ENCODE data around the gene MYH11.
"Not testable (repeated sequence)": the region's sequence is repeated elsewhere in the genome, so short reads cannot be mapped to it uniquely, and the experiment has no call there.

Gene MYH11

DNA sequence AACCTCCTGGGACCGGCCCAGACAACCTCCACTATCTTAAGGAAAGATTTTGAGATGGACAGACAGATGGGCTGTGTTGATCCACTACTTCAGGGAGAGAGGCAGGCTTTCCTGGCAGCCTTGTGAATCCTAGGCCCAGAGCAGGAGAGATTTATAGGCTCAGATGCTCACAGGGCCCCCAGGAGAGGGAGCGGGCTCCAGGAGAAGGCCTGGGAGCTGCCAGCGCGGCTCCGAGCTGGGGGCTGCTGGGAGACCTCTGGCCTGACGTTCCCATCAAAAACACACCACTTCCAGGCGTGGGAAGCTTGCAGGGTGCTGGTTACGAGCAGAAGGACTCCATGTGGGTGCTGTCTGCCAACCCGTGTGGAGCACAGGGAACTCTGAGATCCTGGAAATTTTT, 53.2 kb downstream of the MYH11 start:
- no peak for DNase-seq

- DNase-seq = no peak
Observed at GRCh38 chr16:15799851-15800495, 56.9 kb downstream of the MYH11 start.

DNA sequence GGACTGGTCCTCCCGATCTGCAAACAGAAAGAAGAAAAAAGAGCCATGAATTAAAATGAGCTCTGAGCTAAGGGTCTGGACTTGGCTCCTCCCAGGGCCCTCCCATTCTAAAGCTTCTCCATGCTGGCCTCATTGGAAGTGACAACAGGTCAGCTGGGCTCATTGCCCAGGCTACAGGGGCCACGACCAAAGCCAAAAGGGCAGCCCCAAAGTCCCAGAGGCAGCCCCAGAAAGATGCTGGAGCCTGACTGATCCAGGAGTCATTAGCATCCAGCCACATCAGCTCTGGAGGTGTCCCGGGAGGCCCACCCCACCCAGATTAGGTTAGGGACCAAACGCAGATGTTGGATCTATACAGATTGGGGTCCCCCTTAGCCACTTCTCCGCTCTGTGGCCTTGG, 58.2 kb downstream of the MYH11 start:
- DNase-seq = no peak

- DNase-seq = no peak
Observed at GRCh38 chr16:15796885-15797284, 59.9 kb downstream of the MYH11 start.

DNA sequence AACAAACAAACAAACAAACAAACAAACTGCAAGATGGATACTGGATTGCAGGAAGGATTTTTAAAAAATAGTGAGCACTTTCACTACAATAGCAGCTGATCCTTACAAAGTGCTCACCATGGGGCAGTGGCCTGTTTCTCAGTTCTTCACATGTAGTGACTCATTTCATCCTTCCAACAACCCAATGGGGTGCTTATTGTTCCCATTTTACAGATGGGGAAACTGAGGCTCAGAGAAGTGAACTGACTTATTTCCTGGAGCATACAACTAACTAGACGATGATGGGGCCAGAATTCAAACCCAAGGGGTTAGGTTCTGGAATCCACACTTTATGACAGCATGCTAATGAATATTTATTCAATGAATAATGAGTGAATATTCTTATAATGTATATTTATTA, 61.2 kb downstream of the MYH11 start:
- DNase-seq = no peak

DNA sequence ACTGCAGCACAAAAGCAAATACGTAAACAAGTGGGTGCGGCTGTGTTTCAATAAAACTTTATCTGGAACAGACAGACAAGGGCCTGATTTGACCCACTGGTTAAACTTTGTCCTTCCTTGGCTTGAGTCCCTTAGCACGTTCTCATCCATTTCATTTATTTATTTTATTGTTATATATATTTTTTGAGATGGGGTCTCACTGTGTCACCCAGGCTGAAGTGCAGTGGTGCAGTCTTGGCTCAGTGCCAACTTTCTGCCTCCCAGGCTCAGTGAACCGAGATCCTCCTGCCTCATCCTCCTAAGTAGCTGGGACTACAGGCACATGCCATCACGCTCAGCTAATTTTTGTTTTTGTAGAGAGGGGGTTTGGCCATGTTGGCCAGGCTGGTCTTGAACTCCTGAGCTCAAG, 64.3 kb downstream of the MYH11 start:
- no peak for DNase-seq

DNA sequence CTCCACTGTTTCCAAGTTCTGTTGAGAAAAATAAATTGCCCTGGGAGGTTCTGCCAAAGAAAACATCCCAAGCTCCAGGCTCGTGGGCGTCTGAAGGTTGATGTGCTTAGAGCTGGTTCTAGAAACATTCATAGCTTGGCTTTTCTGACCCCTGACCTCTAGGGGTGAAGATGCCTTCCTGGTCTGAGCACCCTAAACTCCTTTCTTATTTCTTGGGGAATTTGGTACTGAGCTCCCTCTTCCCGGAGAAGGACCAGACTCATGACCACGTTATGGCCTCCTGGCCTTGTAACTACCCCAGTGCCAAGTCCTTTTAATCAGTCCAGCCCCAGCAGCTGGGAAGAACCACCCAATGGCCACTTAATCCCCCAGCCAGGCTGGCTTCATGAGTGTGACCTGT, 66.4 kb downstream of the MYH11 start:
- no peak for DNase-seq

DNA sequence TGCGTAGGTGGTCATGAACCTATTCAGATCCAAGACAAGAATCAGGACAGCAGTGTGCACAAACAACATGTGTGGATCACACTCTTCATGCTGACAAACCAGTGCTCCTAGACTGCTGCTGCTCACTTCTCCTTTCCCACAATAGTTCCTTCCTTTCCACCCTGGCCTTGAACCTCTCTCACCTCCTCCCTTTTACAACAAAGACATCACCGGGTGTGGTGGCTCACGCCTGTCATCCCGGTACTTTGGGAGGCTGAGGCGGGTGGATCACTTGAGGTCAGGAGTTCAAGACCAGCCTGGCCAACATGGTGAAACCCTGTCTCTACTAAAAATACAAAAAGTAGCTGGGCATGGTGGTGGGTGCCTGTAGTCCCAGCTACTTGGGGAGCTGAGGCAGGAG, 67.0 kb downstream of the MYH11 start:
- not testable (repeated sequence) for DNase-seq

DNA sequence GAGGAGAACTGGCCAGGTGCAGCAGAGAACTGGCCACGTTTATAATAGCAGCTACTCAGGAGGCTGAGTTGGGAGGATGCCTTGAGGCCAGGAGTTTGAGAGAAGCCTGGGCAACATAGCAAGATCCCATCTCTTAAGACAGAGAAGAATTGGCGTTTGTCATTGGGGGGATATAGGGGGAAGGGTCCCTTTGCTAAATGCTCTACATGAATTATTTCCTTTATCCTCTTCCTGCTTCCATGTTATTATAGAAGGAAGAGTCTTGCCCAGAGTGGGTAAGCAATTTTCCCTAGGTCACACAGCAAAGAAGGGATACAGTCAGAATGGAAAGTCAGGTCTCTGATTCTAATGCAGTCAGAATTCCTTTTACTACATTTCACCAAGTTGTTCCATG, 68.0 kb downstream of the MYH11 start:
- no peak for DNase-seq

DNA sequence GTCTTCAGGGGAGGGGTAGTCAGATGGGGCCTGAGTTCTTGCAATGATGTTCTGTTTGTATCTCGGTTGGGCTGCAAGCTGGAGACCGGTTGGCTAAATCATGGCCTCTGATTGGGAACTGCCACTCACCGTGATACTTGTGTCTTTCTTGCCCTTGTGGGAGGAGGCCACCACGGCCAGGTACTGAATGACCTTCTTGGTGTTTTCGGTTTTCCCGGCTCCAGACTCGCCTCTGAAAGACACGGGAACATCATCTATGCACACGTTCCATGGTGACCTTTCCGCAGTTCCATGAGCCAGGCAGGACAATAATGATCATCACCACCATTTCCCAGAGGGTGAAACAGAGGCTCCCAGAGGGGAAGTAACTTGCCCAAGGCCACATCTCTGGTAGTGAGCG, 70.3 kb downstream of the MYH11 start:
- DNase-seq = no peak

DNA sequence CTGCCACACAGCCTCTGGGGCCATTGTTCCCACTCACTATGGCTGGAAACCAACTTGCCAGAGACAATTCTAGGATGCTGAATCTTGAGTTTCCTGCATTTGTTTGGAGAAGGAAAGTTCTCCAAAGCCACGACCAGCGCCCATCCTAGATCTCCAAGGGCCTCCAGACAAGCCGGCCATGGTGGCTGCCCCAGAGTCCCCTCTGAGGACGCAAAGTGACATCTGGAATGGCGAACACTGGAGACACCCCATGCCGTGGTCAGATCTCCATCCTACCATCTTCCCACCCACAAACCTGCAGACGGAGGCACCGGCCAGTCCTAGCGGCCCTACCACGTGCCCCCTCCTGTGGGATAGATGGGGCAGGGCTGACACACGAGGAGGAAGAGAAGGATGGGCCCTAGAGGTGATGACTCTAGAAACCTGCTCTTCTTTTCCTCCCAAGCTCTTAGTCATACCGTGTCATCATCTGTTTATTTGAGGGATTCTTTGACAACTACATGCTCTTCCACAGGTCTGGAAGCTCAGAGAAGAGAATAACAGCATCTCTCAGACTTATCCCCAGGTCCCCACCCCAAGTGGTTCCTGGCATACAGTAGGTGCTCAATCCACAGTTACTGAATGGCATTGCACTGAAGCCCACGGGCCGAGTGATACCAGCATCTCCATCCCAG, 71.3 kb downstream of the MYH11 start:
- no peak for DNase-seq

DNA sequence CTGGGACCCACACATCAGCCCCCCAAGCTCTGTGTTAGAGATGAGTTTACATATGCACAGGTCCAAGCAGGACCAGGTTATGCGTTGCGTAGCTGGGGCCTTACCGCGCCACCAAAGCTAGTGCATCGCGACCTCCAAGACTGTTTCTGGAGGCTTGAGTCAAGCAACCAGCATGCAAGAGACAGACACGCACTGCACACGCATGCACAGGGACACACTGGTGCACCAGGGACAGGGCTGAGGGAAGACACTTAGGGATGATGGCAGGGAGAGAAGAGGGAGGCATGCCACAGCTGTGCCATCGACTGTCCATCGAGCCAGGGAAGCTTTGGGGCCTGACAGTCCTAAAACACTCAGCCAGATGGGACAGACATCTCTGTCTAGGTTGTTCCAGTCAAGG, 72.8 kb downstream of the MYH11 start:
- DNase-seq = no peak

- no peak for DNase-seq
Observed at GRCh38 chr16:15782573-15783365, 74.1 kb downstream of the MYH11 start.

- no peak for DNase-seq
Observed at GRCh38 chr16:15781650-15782049, 75.2 kb downstream of the MYH11 start.

DNA sequence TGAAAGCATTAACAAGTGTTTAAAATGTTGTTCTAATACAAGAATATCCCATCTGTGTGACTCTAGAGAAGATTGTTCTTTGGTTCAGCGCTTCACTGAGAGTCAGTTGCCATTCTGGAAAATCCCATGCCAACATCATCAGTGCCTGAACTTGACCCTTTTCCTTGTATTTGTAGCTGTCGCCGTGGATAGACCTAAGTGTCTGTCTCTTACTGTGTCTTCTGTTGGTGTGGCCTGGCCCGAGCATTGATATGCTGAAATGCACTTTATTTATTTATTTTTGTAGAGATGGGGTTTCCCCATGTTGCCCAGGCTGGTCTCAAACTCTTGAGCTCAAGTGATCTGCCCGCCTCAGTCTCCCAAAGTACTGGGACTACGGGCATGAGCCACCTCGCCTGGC, 76.0 kb downstream of the MYH11 start:
- no peak for DNase-seq

- DNase-seq = no peak
Observed at GRCh38 chr16:15779664-15780351, 77.0 kb downstream of the MYH11 start.

- DNase-seq = no peak
Observed at GRCh38 chr16:15778999-15779614, 77.7 kb downstream of the MYH11 start.

- DNase-seq = no peak
Observed at GRCh38 chr16:15778204-15778743, 78.6 kb downstream of the MYH11 start.

DNA sequence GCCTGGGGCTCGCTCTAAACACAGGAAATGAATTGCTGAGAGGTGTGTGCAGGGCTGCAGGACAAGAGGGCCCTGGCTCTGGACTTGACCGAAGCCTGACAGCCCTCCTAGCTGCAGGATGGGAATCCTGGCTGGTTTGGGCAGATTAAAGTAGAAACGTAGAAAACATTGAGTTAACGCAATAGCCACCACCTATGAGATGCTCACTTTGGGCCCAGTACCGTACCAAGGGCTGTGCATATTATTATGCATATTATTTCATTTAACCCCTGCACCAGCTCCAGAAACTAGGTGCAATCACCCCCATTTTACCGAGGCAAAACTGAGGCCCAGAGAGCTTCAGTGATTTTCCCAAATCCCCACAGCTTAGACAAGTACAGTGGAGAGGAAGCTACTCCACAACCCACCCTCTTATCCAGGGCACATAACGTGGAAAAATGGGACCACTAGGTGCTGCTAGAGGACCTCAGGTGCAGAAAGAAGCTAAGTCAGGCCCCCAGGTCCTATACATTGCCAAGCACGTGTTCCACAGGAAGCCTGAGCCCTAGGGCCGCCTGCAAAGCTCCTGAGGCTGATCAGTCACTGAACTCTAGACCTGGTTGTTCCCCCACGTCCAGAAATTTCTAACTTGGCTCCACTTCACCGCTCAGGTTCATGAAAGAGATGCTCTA, 79.2 kb downstream of the MYH11 start:
- DNase-seq = no peak

GRCh38 chr16:15776572-15776971, 80.3 kb downstream of the MYH11 start:
- DNase-seq = no peak

- no peak for DNase-seq
Observed at GRCh38 chr16:15775663-15776304, 81.0 kb downstream of the MYH11 start.

DNA sequence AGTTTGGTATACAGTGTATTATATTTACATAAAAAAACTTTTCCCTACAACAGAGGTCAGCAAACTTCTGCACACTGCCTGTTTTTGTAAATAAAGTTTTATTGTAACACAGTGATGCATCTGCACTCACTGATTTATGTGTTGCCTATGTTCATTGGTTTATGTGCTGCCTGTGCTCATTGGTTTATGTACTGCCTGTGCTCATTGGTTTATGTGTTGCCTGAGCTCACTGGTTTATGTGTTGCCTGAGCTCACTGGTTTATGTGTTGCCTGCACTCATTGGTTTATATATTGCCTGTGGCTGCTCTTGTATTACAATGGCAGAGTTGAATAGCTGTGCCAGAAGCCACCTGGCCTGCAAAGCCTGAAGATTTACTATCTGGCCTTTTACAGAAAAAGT, 81.6 kb downstream of the MYH11 start:
- no peak for DNase-seq
